ENCODE measurements around the gene SCLY. TPM values are rescaled to one million over a fixed set of nuclear protein-coding genes. Genes with fewer than 3 reads are reported as not detected.

SCLY gene
- total RNA-seq, 1 donor from 2014 or later: 8.8 TPM

DNA sequence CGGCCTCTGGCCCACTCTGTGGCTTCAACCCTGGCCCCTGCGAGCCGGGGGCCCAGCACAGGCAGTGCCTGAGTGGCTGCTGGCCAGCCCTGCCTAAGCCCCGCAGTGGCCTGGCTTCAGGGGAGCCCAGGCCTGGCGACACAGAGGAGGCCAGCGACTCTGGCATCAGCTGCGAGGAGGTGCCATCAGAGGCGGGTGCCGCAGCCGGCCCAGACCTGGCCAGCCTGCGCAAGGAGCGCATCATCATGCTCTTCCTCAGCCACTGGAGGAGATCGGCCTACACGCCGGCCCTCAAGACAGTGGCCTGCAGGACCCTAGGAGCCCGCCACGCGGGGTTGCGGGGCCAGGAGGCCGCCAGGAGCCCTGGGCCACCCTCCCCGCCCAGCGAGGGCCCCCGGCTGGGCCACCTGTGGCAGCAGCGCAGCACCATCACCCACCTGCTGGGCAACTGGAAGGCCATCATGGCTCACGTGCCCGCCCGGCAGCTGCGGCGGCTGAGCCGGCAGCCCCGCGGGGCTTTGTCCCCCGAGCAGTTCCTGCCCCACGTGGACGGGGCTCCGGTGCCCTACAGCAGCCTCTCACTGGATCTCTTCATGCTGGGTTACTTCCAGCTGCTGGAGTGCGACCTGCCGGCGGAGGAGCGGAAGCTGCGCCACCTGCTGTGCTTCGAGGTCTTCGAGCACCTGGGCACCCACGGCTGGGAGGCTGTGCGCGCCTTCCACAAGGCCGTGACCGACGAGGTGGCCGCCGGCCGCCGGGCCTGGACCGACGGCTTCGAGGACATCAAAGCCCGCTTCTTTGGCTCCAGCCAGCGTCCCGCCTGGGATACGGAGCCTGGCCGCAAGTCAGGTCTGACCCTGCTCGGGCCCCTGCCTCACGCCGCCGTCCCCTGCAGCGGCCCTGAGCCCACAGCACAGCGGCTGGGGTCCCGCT is 70.2 kb downstream of the SCLY start:
- intact Hi-C loops (cut with DNase I): no loop called here
- DNase-seq (ENCODE audit: low spot score): no peak

GRCh38 chr2:238131761-238132462 is 71.1 kb downstream of the SCLY start:
- intact Hi-C loops (cut with DNase I): no loop called here
- DNase-seq (ENCODE audit: low spot score): no peak

- intact Hi-C loops (cut with DNase I): no loop called here
- DNase-seq (ENCODE audit: low spot score): no peak
Observed at GRCh38 chr2:238132463-238133450, 72.0 kb downstream of the SCLY start.

DNA sequence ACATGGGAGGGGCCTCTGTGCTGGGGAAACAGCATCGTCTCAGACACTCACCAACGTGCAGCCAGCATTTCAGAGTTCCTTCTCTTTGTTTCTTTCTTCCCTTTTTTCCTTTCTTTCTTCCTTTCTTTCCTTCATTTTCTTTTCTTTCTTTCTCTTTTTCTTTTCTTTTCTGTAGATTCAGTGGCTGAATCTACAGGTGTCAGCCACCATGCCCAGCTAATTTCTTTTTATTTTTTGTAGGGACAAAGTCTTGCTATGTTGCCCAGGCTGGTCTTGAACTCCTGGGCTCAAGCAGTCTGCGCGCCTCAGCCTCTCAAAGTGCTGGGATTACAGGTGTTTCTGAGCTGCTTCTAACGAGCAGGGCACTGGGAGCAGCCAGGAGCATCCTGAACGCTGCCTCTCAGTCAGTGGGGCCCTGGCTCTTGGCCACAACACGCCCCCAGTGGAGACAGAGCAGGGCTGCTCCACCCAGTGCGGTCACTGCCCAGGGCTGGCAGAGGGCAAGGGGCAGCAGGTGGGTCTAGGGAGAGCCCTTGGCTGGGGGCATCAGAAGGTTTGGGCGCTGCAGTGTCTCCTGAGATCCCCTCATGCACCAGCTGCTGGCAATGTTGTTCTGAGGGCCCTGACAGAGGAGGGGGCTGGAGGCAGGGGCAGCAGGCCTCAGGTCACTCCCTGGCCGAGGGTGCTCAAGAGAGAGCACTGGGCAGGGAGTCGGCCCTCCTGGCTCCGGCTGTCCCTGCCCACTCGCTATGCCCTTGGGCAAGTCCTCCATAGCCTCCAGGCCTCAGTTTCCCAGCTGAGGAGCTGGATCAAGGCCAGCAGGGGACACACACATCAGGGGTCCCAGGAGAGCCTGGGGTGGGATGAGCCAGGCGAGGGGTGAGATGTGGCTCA is 72.9 kb downstream of the SCLY start:
- intact Hi-C loops (cut with DNase I): no loop called here
- no peak for DNase-seq (ENCODE audit: low spot score)

GRCh38 chr2:238134393-238134785 is 73.6 kb downstream of the SCLY start:
- intact Hi-C loops (cut with DNase I): no loop called here
- no peak for DNase-seq (ENCODE audit: low spot score)

GRCh38 chr2:238135601-238136150 is 74.9 kb downstream of the SCLY start:
- intact Hi-C loops (cut with DNase I): loop anchor here (5.0 kb wide), 1 partner anchor 73 kb away; the partner anchor contains the start of gene SCLY
- DNase-seq (ENCODE audit: low spot score): no peak

DNA sequence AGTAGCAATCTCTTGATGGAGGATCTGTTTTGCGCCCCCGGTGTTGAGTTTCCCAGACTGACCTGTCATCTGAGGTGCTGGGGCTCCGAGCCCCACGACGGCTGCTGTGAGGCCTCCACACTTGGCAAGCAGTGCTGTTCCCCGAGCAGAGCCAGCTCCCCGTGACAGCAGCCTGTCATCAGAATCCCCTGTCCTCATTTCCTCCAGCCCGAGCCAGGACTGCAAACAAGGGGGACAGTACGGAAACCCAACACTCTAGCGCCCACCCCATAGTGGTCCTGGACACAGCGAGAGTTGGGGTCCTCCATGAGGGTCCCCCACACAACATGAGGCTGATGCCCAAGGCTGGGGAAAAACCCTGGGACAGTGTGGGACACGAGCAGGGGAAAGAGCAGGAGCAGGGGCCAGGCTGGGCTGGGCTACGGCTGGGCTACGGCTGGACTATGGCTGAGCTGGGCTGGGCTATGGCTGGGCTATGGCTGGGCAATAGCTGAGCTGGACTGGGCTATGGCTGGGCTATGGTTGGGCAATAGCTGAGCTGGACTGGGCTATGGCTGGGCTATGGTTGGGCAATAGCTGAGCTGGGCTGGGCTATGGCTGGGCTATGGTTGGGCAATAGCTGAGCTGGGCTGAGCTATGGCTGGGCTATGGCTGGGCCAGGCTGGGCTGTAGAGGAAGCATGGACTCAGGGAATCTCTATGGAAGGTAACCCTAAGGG is 76.2 kb downstream of the SCLY start:
- no peak for DNase-seq (ENCODE audit: low spot score)
- intact Hi-C loops (cut with DNase I): loop anchor here (5.0 kb wide), 1 partner anchor 75 kb away; the partner anchor contains the start of gene SCLY

GRCh38 chr2:238137885-238138284 is 77.1 kb downstream of the SCLY start:
- intact Hi-C loops (cut with DNase I): loop anchor here (2.0 to 5.0 kb wide), 2 partner anchors 76 to 277 kb away; partner anchors contain the start of gene SCLY
- DNase-seq (ENCODE audit: low spot score): no peak

DNA sequence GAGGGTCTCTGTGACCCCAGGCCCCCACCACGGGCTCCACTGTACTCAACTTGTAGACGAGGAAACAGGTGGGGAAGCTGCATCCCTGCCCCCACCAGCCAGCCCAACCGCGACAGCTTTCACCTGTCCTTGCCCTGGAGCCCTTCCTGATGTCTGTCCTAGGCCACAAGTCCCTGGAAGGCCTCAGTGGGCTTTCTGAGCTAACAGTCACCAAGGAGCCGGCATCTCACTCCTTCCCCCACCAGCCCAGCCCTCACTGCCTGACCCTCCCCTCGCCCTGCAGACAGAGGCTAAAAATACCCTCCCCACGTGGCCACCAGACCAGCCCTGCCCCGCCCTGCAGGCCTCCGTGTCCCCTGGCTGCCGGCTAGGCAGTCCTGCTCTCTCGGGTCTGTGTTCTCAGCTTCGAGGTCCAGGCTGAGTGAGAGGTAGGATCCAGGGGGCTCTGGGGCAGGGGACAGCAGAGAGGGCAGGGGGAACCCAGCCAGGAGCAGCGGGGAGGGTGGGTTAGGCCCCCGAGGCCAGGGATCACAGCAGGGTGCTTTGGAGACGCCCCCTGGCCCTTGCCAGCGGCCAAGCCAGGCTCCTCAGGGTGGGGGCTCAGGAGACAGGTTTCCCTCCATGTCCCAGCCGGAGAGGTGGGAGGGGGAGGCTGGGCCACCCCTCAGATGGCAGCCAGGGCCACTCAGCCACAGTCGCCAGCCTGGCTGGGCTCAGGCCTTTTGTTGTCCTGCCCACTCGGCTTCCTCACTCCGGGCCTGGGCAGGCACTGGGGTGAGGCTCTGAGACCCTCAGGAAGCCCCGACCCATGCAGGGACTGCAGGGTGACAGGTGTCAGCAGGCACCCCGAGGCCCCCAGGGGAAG is 77.8 kb downstream of the SCLY start, which contains the start of gene KLHL30:
Gene KLHL30 (plus strand): TSS at position 338 of the 865 bp plus-strand sequence. CDS start 2,087 bp downstream, outside the sequence.
- peak; percentile 84 for DNase-seq (ENCODE audit: low spot score)
- intact Hi-C loops (cut with DNase I): loop anchor here (2.0 to 5.0 kb wide), 2 partner anchors 76 to 278 kb away; partner anchors contain the start of gene SCLY

DNA sequence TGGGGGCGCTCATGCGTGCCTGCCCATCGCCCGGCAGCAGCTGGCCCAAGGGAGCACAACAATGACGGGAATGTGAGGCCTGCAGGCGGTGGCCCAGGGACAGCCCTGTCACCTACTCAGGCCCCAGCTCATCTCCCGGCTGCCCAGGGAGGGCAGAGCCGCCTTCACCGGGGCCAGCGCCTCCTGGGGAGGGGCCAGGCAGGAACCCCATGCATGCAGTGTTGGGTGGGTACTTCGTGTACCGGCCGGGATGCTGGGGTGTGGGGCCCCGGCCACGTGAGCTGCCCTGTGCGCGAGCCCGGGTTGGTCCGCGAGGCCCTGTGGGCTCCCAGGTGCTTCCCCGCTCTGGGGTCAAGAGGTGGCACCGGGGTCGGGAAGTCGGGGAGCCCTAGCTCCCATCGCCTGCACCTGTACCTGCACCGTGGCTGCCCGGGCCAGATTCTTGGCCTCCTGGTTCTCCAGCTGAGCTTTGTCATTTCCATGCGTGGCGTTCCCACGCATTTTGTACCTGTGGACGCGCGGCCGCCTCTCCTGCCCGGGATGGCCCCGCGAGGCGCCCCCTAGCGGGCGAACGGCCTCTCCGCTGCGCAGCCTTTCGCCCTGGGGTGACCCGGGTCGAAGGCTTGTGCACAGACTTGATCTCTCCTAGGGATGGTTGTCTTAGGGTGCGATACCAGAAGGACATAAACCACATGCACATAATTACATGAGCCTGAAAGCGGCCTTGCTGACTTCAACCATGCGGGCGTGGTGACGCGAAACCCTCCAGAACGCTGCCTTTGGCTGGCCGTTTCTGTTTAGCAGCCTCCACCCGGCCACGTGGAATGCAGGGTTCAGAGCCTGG is 78.6 kb downstream of the SCLY start:
- intact Hi-C loops (cut with DNase I): loop anchor here (2.0 to 5.0 kb wide), 2 partner anchors 77 to 279 kb away; partner anchors contain the start of gene SCLY
- DNase-seq (ENCODE audit: low spot score): no peak

DNA sequence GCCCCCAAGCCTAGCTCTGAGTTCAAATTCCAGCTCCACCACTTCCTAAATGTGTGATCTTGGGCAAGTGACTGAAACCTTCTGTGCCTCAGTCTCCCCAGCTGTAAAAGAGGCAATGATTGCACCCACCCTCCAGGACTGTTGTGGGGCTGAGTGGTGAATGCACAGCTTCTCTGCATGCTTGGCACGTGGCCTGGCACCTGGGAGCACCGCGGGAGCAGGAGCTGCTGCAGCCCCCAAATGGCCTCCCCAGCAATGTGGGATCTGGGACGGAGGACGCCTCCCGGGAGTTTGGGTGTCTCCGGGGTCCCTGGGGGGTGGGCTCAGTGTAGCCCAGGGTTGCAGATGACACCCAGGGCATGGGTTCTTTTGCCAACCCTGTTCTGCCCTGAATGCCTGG is 79.2 kb downstream of the SCLY start:
- intact Hi-C loops (cut with DNase I): no loop called here
- no peak for DNase-seq (ENCODE audit: low spot score)

GRCh38 chr2:238140721-238141540 is 80.1 kb downstream of the SCLY start:
- no peak for DNase-seq (ENCODE audit: low spot score)
- intact Hi-C loops (cut with DNase I): no loop called here

DNA sequence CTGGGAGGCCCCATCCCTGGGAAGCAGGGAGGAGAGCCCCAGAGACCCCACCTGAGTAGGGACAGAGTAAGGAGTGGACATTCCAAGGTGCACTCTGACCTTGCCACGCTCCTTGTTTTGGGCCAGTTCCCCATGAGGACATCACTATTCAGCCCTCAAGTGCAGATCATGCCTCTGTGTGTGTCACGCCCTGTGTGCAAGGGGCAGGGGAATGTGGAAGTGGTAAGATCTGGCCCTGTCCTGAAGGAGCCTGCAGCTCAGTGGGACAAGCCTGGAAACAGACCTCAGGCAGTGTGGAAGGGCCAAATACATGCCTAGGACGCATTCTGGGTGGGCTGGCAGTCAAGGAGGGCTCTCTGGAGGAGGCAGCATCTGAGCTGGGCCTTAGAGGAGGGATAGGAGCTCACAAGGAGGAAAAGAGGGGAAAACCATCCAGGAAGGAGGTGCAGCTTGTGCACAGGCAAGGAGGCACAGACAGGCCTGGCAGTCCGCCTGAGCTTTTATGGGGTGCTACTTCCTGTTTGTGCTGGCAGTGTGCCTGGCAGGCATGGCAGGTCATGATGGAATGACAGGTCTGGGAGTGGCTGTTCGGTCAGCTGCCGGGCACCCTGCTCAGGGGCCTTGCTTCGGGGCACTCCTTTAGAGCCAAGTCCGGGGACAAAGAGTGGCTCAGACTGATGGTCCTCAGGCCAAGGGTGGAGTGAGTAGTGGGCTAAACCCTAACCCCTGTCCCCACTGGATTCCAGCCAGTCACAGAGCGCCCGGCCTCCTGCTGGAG is 80.9 kb downstream of the SCLY start:
- intact Hi-C loops (cut with DNase I): no loop called here
- DNase-seq (ENCODE audit: low spot score): no peak
